DND-41 (cell line): ENCODE data around the gene WRAP53.
A peak's percentile ranks its signal among the peaks of the same experiment; 100 is the strongest.

Source experiments
- ATAC-seq: fragments of 200-7000 bp; cut with Tn5 transposase; 3 replicates; pipeline ENCODE4 v1.9.1; 2021; ENCODE audit warnings: low read depth; ENCODE audit not compliant: insufficient read depth
- DNase-seq: peaks from one replicate; pipeline ENCODE4 v3.0.0-alpha.2; 2020
- H2AFZ ChIP-seq: 2 replicates; pipeline ENCODE4 v1.6.0; 2012; ENCODE audit warnings: low read depth, low read length
- H3K27ac ChIP-seq: 2 replicates; pipeline ENCODE4 v1.5.1; 2012; ENCODE audit warnings: low read length, inconsistent platforms
- H3K27me3 ChIP-seq: fragments of 200-600 bp; sonication (generic); 2 replicates; pipeline ENCODE4 v1.6.0; 2012; ENCODE audit warnings: low read length, mild to moderate bottlenecking, inconsistent platforms; ENCODE audit not compliant: insufficient read depth, poor library complexity
- H3K36me3 ChIP-seq: 2 replicates; pipeline ENCODE4 v1.5.1; 2012; ENCODE audit warnings: low read length, inconsistent platforms; ENCODE audit not compliant: insufficient read depth
- H3K4me1 ChIP-seq: 2 replicates; pipeline ENCODE4 v1.5.1; 2012; ENCODE audit warnings: mild to moderate bottlenecking, low read length; ENCODE audit not compliant: insufficient read depth
- H3K4me2 ChIP-seq: 2 replicates; pipeline ENCODE4 v1.6.0; 2012; ENCODE audit warnings: mild to moderate bottlenecking, moderate library complexity, low read length, inconsistent platforms; ENCODE audit not compliant: insufficient read depth
- H3K4me3 ChIP-seq, 2 experiments: fragments of 200-600 bp in 1 of 2; shearing (Covaris generic) in 1 of 2; 2 replicates each; pipeline ENCODE4 v1.5.1; 2012 to 2016; ENCODE audit warnings: inconsistent platforms in 2 of 2, low read length in 2 of 2, mild to moderate bottlenecking in 2 of 2, low read depth in 1 of 2, moderate library complexity in 1 of 2
- H3K79me2 ChIP-seq: 2 replicates; pipeline ENCODE4 v1.6.0; 2012; ENCODE audit warnings: low read length, inconsistent platforms; ENCODE audit not compliant: insufficient read depth
- H3K9ac ChIP-seq: 2 replicates; pipeline ENCODE4 v1.6.0; 2012; ENCODE audit warnings: low read depth, mild to moderate bottlenecking, inconsistent platforms, low read length, moderate library complexity
- H3K9me3 ChIP-seq: 2 replicates; pipeline ENCODE4 v1.5.1; 2012; ENCODE audit warnings: low read length, moderate library complexity, mild to moderate bottlenecking, inconsistent platforms; ENCODE audit not compliant: insufficient read depth, severe bottlenecking
- H4K20me1 ChIP-seq: 2 replicates; pipeline ENCODE4 v1.6.0; 2012; ENCODE audit warnings: low read length; ENCODE audit not compliant: insufficient read depth
- EZH2 ChIP-seq: IDR thresholded peaks from 3 replicates; pipeline ENCODE4 v1.6.1; 2012; ENCODE audit warnings: borderline replicate concordance, low read depth, mild to moderate bottlenecking, moderate library complexity, low read length, inconsistent platforms; ENCODE audit not compliant: severe bottlenecking
- TF ChIP-seq, protein P1 (sequence below): IDR thresholded peaks from 2 replicates; pipeline ENCODE4 v1.5.1; 2012; ENCODE audit warnings: borderline replicate concordance, low read length, moderate library complexity, mild to moderate bottlenecking; ENCODE audit not compliant: poor library complexity, severe bottlenecking; ENCODE audit errors: extremely low read depth

The WRAP53 gene

DNA sequence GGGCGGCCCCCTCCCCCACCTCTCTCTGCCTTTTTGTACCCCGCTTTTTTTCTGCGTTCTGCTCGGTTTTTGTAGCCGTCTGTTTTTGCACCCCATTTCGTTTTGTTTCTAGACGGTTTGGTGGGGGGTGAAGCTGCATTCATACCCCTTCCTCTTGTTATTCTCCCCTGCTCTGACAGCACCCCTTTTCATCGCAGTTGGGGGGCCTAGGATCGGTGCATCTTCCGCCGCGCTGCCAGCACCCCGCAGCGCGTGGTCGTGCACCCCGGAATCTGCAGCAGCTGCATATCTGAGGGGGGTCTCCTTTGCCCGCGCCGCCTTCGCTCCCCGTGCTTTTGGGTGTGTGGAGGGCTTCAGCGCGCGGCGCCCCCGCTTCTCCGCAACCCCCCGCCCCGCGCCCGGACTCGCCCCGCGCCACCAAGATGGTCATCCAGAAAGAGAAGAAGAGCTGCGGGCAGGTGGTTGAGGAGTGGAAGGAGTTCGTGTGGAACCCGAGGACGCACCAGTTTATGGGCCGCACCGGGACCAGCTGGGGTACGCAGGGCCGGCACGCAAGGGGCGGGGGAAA lies 37.1 kb upstream of the WRAP53 start:
- Histone ChIP-seq H3K4me1 (peaks cover 10% of the 10 kb centered on the region), H3K36me3 (no peaks in the 10 kb centered on the region), H3K4me2 (peak overlapping the region; percentile 60), H3K4me3 (peak overlapping the region in 1 of 2 experiments; percentile 34; a peak in 1 of 4 replicates), H3K79me2 (no peaks in the 10 kb centered on the region), H3K9me3 (no peaks in the 10 kb centered on the region), H3K9ac (peak overlapping the region; percentile 21; the same call in 1 of the 2 replicates), H3K27ac (no peak overlapping the region), H3K27me3 (peaks cover 17% of the 10 kb centered on the region), H4K20me1 (no peaks in the 10 kb centered on the region), H2AFZ (no peak overlapping the region)
- no peak for DNase-seq
- no peak for ATAC-seq
- TF ChIP-seq, protein P1, sequence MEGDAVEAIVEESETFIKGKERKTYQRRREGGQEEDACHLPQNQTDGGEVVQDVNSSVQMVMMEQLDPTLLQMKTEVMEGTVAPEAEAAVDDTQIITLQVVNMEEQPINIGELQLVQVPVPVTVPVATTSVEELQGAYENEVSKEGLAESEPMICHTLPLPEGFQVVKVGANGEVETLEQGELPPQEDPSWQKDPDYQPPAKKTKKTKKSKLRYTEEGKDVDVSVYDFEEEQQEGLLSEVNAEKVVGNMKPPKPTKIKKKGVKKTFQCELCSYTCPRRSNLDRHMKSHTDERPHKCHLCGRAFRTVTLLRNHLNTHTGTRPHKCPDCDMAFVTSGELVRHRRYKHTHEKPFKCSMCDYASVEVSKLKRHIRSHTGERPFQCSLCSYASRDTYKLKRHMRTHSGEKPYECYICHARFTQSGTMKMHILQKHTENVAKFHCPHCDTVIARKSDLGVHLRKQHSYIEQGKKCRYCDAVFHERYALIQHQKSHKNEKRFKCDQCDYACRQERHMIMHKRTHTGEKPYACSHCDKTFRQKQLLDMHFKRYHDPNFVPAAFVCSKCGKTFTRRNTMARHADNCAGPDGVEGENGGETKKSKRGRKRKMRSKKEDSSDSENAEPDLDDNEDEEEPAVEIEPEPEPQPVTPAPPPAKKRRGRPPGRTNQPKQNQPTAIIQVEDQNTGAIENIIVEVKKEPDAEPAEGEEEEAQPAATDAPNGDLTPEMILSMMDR, result no peak
- no peak for TF ChIP-seq EZH2

DNA sequence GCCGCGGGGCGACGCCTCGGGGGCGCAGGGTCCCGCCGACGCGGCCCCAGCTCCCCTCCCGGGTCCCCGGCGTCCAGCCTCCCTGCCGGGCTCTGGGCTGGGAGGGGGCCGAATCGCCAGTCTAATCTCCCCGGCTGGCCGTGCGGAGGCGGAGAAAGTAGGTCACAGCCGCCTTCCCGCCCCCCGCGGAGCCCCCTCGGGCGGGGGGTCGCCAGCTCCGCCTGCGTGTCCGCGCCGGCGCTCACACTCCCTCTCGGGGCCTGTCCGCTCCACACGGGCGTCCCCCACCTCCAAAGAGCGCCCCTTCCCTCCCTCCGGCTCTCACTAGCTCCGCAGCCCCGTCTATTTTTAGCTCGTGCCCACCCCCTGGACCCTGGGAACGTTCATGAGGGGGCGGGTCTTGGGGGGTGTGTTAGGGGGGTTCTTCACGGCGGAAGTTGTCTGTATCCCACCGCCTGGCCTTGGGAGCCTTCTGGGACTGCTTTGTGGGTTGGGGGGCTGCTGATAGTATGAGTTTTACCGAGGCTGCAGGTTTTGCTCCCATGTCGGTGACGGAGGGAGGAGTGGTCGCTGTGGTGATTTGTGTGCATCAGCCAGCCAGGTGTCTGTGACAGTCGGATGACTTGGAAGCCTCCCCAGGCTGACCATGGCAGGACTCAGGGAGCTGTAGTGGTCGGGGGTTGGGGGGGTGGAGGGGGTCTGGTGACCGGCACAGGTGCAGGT lies 36.5 kb upstream of the WRAP53 start:
- Histone ChIP-seq H3K36me3 (no peaks in the 10 kb centered on the region), H4K20me1 (no peaks in the 10 kb centered on the region), H3K27me3 (peaks cover 17% of the 10 kb centered on the region), H3K4me2 (no peak overlapping the region), H3K9me3 (no peaks in the 10 kb centered on the region), H2AFZ (no peak overlapping the region), H3K9ac (no peak overlapping the region; the same call in 1 of the 2 replicates), H3K4me3 (no peak overlapping the region), H3K79me2 (no peaks in the 10 kb centered on the region), H3K27ac (no peak overlapping the region), H3K4me1 (peaks cover 10% of the 10 kb centered on the region)
- DNase-seq (no peak), ATAC-seq (no peak)
- TF ChIP-seq, protein P1, result no peak
- TF ChIP-seq EZH2, result no peak

DNA sequence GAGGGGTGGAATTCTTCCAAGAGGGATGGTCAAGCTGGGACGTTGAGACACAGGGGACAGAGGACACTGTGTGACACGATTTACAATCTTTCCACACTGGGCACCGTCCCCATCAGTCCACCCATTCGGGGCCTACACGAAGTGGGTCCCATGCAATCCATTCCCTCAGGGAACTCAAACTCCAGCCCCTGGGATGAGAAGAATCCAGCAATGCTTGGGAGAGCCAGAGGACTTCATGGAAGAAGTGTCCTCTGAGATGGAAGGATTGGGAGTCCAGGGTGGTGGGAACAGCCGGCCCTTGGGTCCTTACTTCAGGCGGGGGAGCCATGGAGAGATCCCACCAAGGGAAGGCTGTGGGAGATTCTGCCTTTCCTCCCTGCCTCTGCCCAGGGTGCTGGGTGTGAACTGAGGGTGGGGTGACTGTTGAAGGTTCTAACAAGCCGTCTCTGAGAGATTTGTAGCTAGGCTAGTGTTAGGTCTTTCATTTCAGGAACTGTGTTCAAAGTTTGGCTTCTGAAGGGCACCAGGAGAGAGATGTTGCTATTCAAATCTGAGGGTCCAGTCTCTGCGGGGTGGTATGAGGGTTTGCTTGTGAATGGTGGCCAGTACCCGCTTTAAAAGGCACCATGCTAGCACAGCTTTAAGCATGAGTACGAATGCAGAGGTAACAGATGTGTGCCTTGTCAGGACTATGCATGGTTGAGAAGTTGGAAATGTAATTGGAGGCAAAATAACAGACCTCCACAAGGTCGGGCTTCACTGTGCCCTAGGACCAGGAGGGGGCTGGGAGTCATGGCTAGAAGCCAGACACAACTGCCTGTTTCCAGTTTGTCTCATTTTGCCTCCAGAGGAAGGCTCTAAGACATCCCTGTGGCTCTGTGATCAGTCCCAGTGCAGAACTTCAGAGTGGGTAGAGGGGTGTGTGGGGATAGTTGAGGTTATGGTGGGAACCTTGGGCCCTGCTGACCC lies 35.6 kb upstream of the WRAP53 start:
- Histone ChIP-seq H3K27me3 (peaks cover 17% of the 10 kb centered on the region), H3K4me3 (no peak overlapping the region), H3K27ac (no peak overlapping the region), H3K9me3 (no peaks in the 10 kb centered on the region), H3K9ac (no peak overlapping the region), H4K20me1 (no peaks in the 10 kb centered on the region), H3K4me2 (no peak overlapping the region), H3K79me2 (no peaks in the 10 kb centered on the region), H3K36me3 (no peaks in the 10 kb centered on the region), H3K4me1 (peaks cover 10% of the 10 kb centered on the region), H2AFZ (no peak overlapping the region)
- DNase-seq, result no peak
- TF ChIP-seq, protein P1, result no peak
- TF ChIP-seq EZH2, result no peak
- no peak for ATAC-seq
